ENCODE measurements around the gene CAD. TPM values are rescaled to one million over a fixed set of nuclear protein-coding genes. Genes with fewer than 3 reads are reported as not detected.

CAD gene
- total and polyA plus RNA-seq, 2 experiments from 2014 or later, result 17.1 to 23.9 TPM

GRCh38 chr2:27280826-27281225 lies 63.7 kb downstream of the CAD start:
- Histone ChIP-seq H3K79me2 (ENCODE audit: insufficient read depth) (no peaks in the 10 kb centered on the region), H3K4me3 (no peak overlapping the region), H3K36me3 (ENCODE audit: low read depth) (no peaks in the 10 kb centered on the region), H3K27ac (no peak overlapping the region), H3K4me1 (ENCODE audit: insufficient read depth) (peaks cover 18% of the 10 kb centered on the region), H3K4me2 (ENCODE audit: unreplicated experiment) (peak overlapping the region; percentile 11), H3K9me2 (ENCODE audit: insufficient read depth) (no peaks in the 10 kb centered on the region), H3K27me3 (replicated peaks; ENCODE audit: insufficient read depth) (peaks cover 7% of the 10 kb centered on the region), H3F3A (ENCODE audit: insufficient read depth) (0 out of 2 replicates have a peak, but pooled peaks cover 3% of the 10 kb centered on the region), H3K9ac (no peak overlapping the region), H2AFZ (no peak overlapping the region), H3K9me3 (ENCODE audit: low read depth) (no peaks in the 10 kb centered on the region), H4K20me1 (ENCODE audit: insufficient read depth) (no peaks in the 10 kb centered on the region)
- WGBS, 2 experiments (ENCODE audit: low coverage in 1 of 2, low lambda C conversion rate in 2 of 2, missing lambda C conversion rate in 2 of 2), result 23 to 58% methylated on average over 3 of the region's 3 CpGs
- in situ Hi-C loops (cut with MboI), result loop anchor here (10.0 kb wide), 1 partner anchor 176 kb away; no protein-coding TSS in a partner anchor
- TF ChIP-seq EZH2 (IDR thresholded peaks at IDR 0.05; ENCODE audit: insufficient read depth, poor library complexity, severe bottlenecking), result no peak
- TF ChIP-seq EZH2phosphoT487 (IDR thresholded peaks at IDR 0.05; ENCODE audit: insufficient read depth, low read depth), result no peak
- peak; percentile 26 for DNase-seq

- Histone ChIP-seq H3F3A (ENCODE audit: insufficient read depth) (0 out of 2 replicates have a peak, but pooled peaks cover 3% of the 10 kb centered on the region), H4K20me1 (ENCODE audit: insufficient read depth) (no peaks in the 10 kb centered on the region), H3K79me2 (ENCODE audit: insufficient read depth) (no peaks in the 10 kb centered on the region), H3K27ac (no peak overlapping the region), H3K9me3 (ENCODE audit: low read depth) (no peaks in the 10 kb centered on the region), H3K9ac (no peak overlapping the region), H3K4me3 (no peak overlapping the region), H3K4me1 (ENCODE audit: insufficient read depth) (peaks cover 18% of the 10 kb centered on the region), H3K36me3 (ENCODE audit: low read depth) (no peaks in the 10 kb centered on the region), H3K9me2 (ENCODE audit: insufficient read depth) (no peaks in the 10 kb centered on the region), H3K4me2 (ENCODE audit: unreplicated experiment) (peak overlapping the region; percentile 11), H3K27me3 (replicated peaks; ENCODE audit: insufficient read depth) (peaks cover 8% of the 10 kb centered on the region), H2AFZ (no peak overlapping the region)
- TF ChIP-seq EZH2phosphoT487 (IDR thresholded peaks at IDR 0.05; ENCODE audit: insufficient read depth, low read depth) (no peak), EZH2 (IDR thresholded peaks at IDR 0.05; ENCODE audit: insufficient read depth, poor library complexity, severe bottlenecking) (no peak)
- WGBS, 2 experiments (ENCODE audit: low coverage in 1 of 2, low lambda C conversion rate in 2 of 2, missing lambda C conversion rate in 2 of 2), result 87 to 92% methylated on average over 3 of the region's 3 CpGs
- in situ Hi-C loops (cut with MboI), result loop anchor here (10.0 kb wide), 1 partner anchor 177 kb away; no protein-coding TSS in a partner anchor
- no peak for DNase-seq
These were observed 64.3 kb downstream of the CAD start for GRCh38 chr2:27281442-27281841.

GRCh38 chr2:27281855-27282559 lies 64.8 kb downstream of the CAD start, which contains the start of gene TRIM54:
TRIM54 (plus strand) TSS chr2:27282429; CDS start chr2:27282732, 303 bp downstream.
- Histone ChIP-seq H3K4me1 (ENCODE audit: insufficient read depth) (peaks cover 18% of the 10 kb centered on the region), H3K9ac (no peak within 1 kb of the TSS), H3K4me3 (no peak within 1 kb of the TSS), H3K27me3 (replicated peaks; ENCODE audit: insufficient read depth) (peaks cover 8% of the 10 kb centered on the region; the same call in 1 of the 2 replicates), H3K4me2 (ENCODE audit: unreplicated experiment) (peak within 1 kb of the TSS; percentile 11), H3K79me2 (ENCODE audit: insufficient read depth) (no peaks in the 10 kb centered on the region), H3K9me2 (ENCODE audit: insufficient read depth) (no peaks in the 10 kb centered on the region), H3F3A (ENCODE audit: insufficient read depth) (0 out of 2 replicates have a peak, but pooled peaks cover 3% of the 10 kb centered on the region), H3K9me3 (ENCODE audit: low read depth) (no peaks in the 10 kb centered on the region), H3K27ac (no peak within 1 kb of the TSS), H4K20me1 (ENCODE audit: insufficient read depth) (no peaks in the 10 kb centered on the region), H3K36me3 (ENCODE audit: low read depth) (no peaks in the 10 kb centered on the region), H2AFZ (no peak within 1 kb of the TSS)
- in situ Hi-C loops (cut with MboI), result loop anchor here (10.0 kb wide), 1 partner anchor 177 kb away; no protein-coding TSS in a partner anchor
- TF ChIP-seq EZH2 (IDR thresholded peaks at IDR 0.05; ENCODE audit: insufficient read depth, poor library complexity, severe bottlenecking) (no peak), EZH2phosphoT487 (IDR thresholded peaks at IDR 0.05; ENCODE audit: insufficient read depth, low read depth) (no peak)
- DNase-seq, result peak; percentile 56
- WGBS, 2 experiments (ENCODE audit: low coverage in 1 of 2, low lambda C conversion rate in 2 of 2, missing lambda C conversion rate in 2 of 2), result 69 to 78% methylated on average over 5 of the region's 5 CpGs

GRCh38 chr2:27282892-27283291 lies 65.7 kb downstream of the CAD start:
- no peaks in the 10 kb centered on the region for H3K9me2 ChIP-seq (ENCODE audit: insufficient read depth)
- no peaks in the 10 kb centered on the region for H3K36me3 ChIP-seq (ENCODE audit: low read depth)
- no peak for TF ChIP-seq EZH2phosphoT487 (IDR thresholded peaks at IDR 0.05; ENCODE audit: insufficient read depth, low read depth)
- TF ChIP-seq EZH2 (IDR thresholded peaks at IDR 0.05; ENCODE audit: insufficient read depth, poor library complexity, severe bottlenecking), result no peak

More at GRCh38 chr2:27282892-27283291, 65.7 kb downstream of the CAD start:
- H3K9ac ChIP-seq, result no peak overlapping the region
- H3K27me3 ChIP-seq (replicated peaks; ENCODE audit: insufficient read depth), result peaks cover 8% of the 10 kb centered on the region; the same call in 1 of the 2 replicates
- H3F3A ChIP-seq (ENCODE audit: insufficient read depth), result 0 out of 2 replicates have a peak, but pooled peaks cover 3% of the 10 kb centered on the region
- no peaks in the 10 kb centered on the region for H3K9me3 ChIP-seq (ENCODE audit: low read depth)
- H3K4me2 ChIP-seq (ENCODE audit: unreplicated experiment), result no peak overlapping the region
- 39 to 47% methylated on average over 5 of the region's 5 CpGs for WGBS, 2 experiments (ENCODE audit: low coverage in 1 of 2, low lambda C conversion rate in 2 of 2, missing lambda C conversion rate in 2 of 2)
- no peak overlapping the region for H3K27ac ChIP-seq
- H3K79me2 ChIP-seq (ENCODE audit: insufficient read depth), result no peaks in the 10 kb centered on the region
- in situ Hi-C loops (cut with MboI), result loop anchor here (10.0 kb wide), 1 partner anchor 178 kb away; no protein-coding TSS in a partner anchor
- no peaks in the 10 kb centered on the region for H4K20me1 ChIP-seq (ENCODE audit: insufficient read depth)
- H3K4me3 ChIP-seq, result no peak overlapping the region
- DNase-seq, result no peak
- H3K4me1 ChIP-seq (ENCODE audit: insufficient read depth), result peaks cover 18% of the 10 kb centered on the region
- no peak overlapping the region for H2AFZ ChIP-seq

All from GM23248 (cell line).